BE2C (cell line): ENCODE results near the gene ELF2.

Experiments
- DNase-seq: peaks from one replicate; pipeline ENCODE4 v3.0.0-alpha.2; 2020
- H3K27me3 ChIP-seq: fragments of 250-450 bp; sonication (Bioruptor Pico); 2 replicates; pipeline ENCODE4 v1.5.1; 2020; ENCODE audit warnings: mild to moderate bottlenecking
- H3K36me3 ChIP-seq: fragments of 250-450 bp; sonication (Bioruptor Pico); 2 replicates; pipeline ENCODE4 v1.5.1; 2020; ENCODE audit warnings: mild to moderate bottlenecking
- H3K4me1 ChIP-seq: fragments of 250-450 bp; sonication (Bioruptor Pico); 2 replicates; pipeline ENCODE4 v1.5.1; 2020
- H3K4me3 ChIP-seq: 2 replicates; pipeline ENCODE4 v1.5.1; 2011; ENCODE audit warnings: low read depth, low read length
- H3K9me3 ChIP-seq: fragments of 250-450 bp; sonication (Bioruptor Pico); 2 replicates; pipeline ENCODE4 v1.5.1; 2020
- CTCF ChIP-seq: IDR thresholded peaks from 2 replicates; pipeline ENCODE4 v1.5.1; 2012; ENCODE audit warnings: mild to moderate bottlenecking, low read depth, low read length

Gene ELF2

GRCh38 chr4:139142087-139142486, 34.9 kb downstream of the ELF2 start:
- H3K36me3 ChIP-seq: no peaks in the 10 kb centered on the region
- H3K9me3 ChIP-seq: no peaks in the 10 kb centered on the region; the same call in 1 of the 2 replicates
- H3K27me3 ChIP-seq: no peaks in the 10 kb centered on the region
- no peak overlapping the region for H3K4me3 ChIP-seq
- no peak for TF ChIP-seq CTCF
- no peak for DNase-seq
- 0 out of 2 replicates have a peak, but pooled peaks cover 8% of the 10 kb centered on the region for H3K4me1 ChIP-seq

- H3K27me3 ChIP-seq: no peaks in the 10 kb centered on the region
- no peak overlapping the region for H3K4me3 ChIP-seq
- no peak for DNase-seq
- no peak for TF ChIP-seq CTCF
- H3K4me1 ChIP-seq: 0 out of 2 replicates have a peak, but pooled peaks cover 8% of the 10 kb centered on the region
- no peaks in the 10 kb centered on the region for H3K9me3 ChIP-seq
- no peaks in the 10 kb centered on the region for H3K36me3 ChIP-seq
Observed at GRCh38 chr4:139137763-139138162, 39.3 kb downstream of the ELF2 start.

GRCh38 chr4:139134403-139134802, 42.6 kb downstream of the ELF2 start:
- DNase-seq: no peak
- Histone ChIP-seq H3K9me3 (no peaks in the 10 kb centered on the region), H3K4me1 (0 out of 2 replicates have a peak, but pooled peaks cover 5% of the 10 kb centered on the region), H3K27me3 (no peaks in the 10 kb centered on the region), H3K36me3 (no peaks in the 10 kb centered on the region), H3K4me3 (no peak overlapping the region)
- no peak for TF ChIP-seq CTCF

GRCh38 chr4:139131209-139131870, 45.7 kb downstream of the ELF2 start:
- Histone ChIP-seq H3K4me1 (no peaks in the 10 kb centered on the region), H3K4me3 (no peak overlapping the region), H3K36me3 (no peaks in the 10 kb centered on the region), H3K9me3 (no peaks in the 10 kb centered on the region), H3K27me3 (no peaks in the 10 kb centered on the region)
- TF ChIP-seq CTCF: no peak
- no peak for DNase-seq

GRCh38 chr4:139129206-139129605, 47.8 kb downstream of the ELF2 start:
- Histone ChIP-seq H3K4me3 (no peak overlapping the region), H3K36me3 (no peaks in the 10 kb centered on the region)

More at GRCh38 chr4:139129206-139129605, 47.8 kb downstream of the ELF2 start:
- no peak for TF ChIP-seq CTCF
- H3K9me3 ChIP-seq: no peaks in the 10 kb centered on the region
- DNase-seq: no peak
- H3K4me1 ChIP-seq: no peaks in the 10 kb centered on the region
- no peaks in the 10 kb centered on the region for H3K27me3 ChIP-seq
